Upper lobe of left lung (tissue), 4 donors: ENCODE results near the gene SMPD3.

Experiments used
- EP300 ChIP-seq, 4 donors: sonication (generic); formaldehyde crosslinking; IDR thresholded peaks; one replicate each; pipeline ENCODE4 v1.5.1; 2017; ENCODE audit warnings: antibody characterized with exemption in 4 of 4, control low read depth in 2 of 4
- POLR2A ChIP-seq, 4 donors: fragments of 450-650 bp; IDR thresholded peaks; one replicate each; pipeline ENCODE4 v1.5.1; 2016 to 2017; ENCODE audit warnings: antibody characterized with exemption in 4 of 4, mild to moderate bottlenecking in 2 of 4
- POLR2AphosphoS5 ChIP-seq, 2 donors: sonication (generic); formaldehyde crosslinking; IDR thresholded peaks; one replicate each; pipeline ENCODE4 v1.5.1; 2017; ENCODE audit warnings: antibody characterized with exemption in 2 of 2
- TF ChIP-seq, protein P1 (sequence below), 6 experiments: fragments of 450-650 bp in 4 of 6; fragments of 200-600 bp in 2 of 6; sonication (generic) in 2 of 6; IDR thresholded peaks; one replicate each; pipeline ENCODE4 v1.5.1; 2016 to 2019; ENCODE audit warnings: antibody characterized with exemption in 6 of 6

GRCh38 chr16:68396481-68396880 is 51.8 kb downstream of the SMPD3 start:
- TF ChIP-seq, protein P1, sequence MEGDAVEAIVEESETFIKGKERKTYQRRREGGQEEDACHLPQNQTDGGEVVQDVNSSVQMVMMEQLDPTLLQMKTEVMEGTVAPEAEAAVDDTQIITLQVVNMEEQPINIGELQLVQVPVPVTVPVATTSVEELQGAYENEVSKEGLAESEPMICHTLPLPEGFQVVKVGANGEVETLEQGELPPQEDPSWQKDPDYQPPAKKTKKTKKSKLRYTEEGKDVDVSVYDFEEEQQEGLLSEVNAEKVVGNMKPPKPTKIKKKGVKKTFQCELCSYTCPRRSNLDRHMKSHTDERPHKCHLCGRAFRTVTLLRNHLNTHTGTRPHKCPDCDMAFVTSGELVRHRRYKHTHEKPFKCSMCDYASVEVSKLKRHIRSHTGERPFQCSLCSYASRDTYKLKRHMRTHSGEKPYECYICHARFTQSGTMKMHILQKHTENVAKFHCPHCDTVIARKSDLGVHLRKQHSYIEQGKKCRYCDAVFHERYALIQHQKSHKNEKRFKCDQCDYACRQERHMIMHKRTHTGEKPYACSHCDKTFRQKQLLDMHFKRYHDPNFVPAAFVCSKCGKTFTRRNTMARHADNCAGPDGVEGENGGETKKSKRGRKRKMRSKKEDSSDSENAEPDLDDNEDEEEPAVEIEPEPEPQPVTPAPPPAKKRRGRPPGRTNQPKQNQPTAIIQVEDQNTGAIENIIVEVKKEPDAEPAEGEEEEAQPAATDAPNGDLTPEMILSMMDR (IDR thresholded peaks at IDR 0.05): peak; percentile 52 to 75 (median 68)
- no peak for TF ChIP-seq POLR2A (IDR thresholded peaks at IDR 0.05)
- TF ChIP-seq EP300 (IDR thresholded peaks at IDR 0.05): no peak
- TF ChIP-seq POLR2AphosphoS5 (IDR thresholded peaks at IDR 0.05): no peak
